ENCODE results near the gene LMBR1L. TPM values are rescaled to one million over a fixed set of nuclear protein-coding genes. Genes with fewer than 3 reads are reported as not detected.

The LMBR1L gene
- total RNA-seq, 2 experiments from 2014 or later: 43.5 to 50.9 TPM

GRCh38 chr12:49091056-49091835 is 19.4 kb downstream of the LMBR1L start:
- DNase-seq (no peak), ATAC-seq (no peak)
- Mint-ChIP-seq H3K4me3 (no peak overlapping the region), H3K9me3 (no peaks in the 10 kb centered on the region), H3K27ac (no peak overlapping the region), H3K4me1 (ENCODE audit: low read depth) (peaks cover 50% of the 10 kb centered on the region), H3K27me3 (peaks cover 63% of the 10 kb centered on the region), H3K36me3 (ENCODE audit: low read depth) (no peaks in the 10 kb centered on the region)
- no peak for TF ChIP-seq CTCF (IDR thresholded peaks at IDR 0.05)
- ChIA-PET CTCF (interaction anchor here (0.7 to 10.5 kb wide), 14 partner anchors 10 to 1086 kb away, joined by 3 to 220 read pairs (median 8); partner anchors contain the start of gene RHEBL1), POLR2A (interaction anchor here (0.6 to 4.6 kb wide), 6 partner anchors 12 to 151 kb away, joined by 3 to 34 read pairs (median 7); partner anchors contain the start of genes KMT2D and TUBA1B)
- intact Hi-C loops (cut with micrococcal nuclease): loop anchor here (5.0 to 10.0 kb wide), 2 partner anchors 94 to 144 kb away; partner anchors contain the start of gene DDN

GRCh38 chr12:49089821-49090773 is 20.6 kb downstream of the LMBR1L start:
- Mint-ChIP-seq H3K27me3 (peaks cover 59% of the 10 kb centered on the region), H3K4me3 (peak overlapping the region; percentile 62), H3K9me3 (no peaks in the 10 kb centered on the region), H3K27ac (no peak overlapping the region), H3K36me3 (ENCODE audit: low read depth) (no peaks in the 10 kb centered on the region), H3K4me1 (ENCODE audit: low read depth) (peaks cover 50% of the 10 kb centered on the region)
- no peak for TF ChIP-seq CTCF (IDR thresholded peaks at IDR 0.05)
- ATAC-seq (no peak), DNase-seq (peak; percentile 50)
- intact Hi-C loops (cut with micrococcal nuclease): loop anchor here (5.0 to 10.0 kb wide), 2 partner anchors 93 to 145 kb away; partner anchors contain the start of gene DDN
- ChIA-PET POLR2A (interaction anchor here (1.0 to 4.1 kb wide), 6 partner anchors 8 to 40 kb away, joined by 3 to 29 read pairs (median 8); partner anchors contain the start of genes RHEBL1 and TUBA1B), CTCF (interaction anchor here (0.6 to 10.5 kb wide), 22 partner anchors 9 to 207 kb away, joined by 3 to 220 read pairs (median 16); partner anchors contain the start of genes LMBR1L, RHEBL1, TUBA1B and WNT1)

GRCh38 chr12:49088932-49089330 is 21.7 kb downstream of the LMBR1L start:
- ATAC-seq (no peak), DNase-seq (no peak)
- no peak overlapping the region for H3K27ac Mint-ChIP-seq
- no peak overlapping the region for H3K4me3 Mint-ChIP-seq
- H3K27me3 Mint-ChIP-seq: peaks cover 51% of the 10 kb centered on the region
- H3K4me1 Mint-ChIP-seq (ENCODE audit: low read depth): peaks cover 49% of the 10 kb centered on the region
- intact Hi-C loops (cut with micrococcal nuclease): no loop called here
- ChIA-PET POLR2A (interaction anchor here (0.6 to 4.1 kb wide), 10 partner anchors 9 to 176 kb away, joined by 3 to 29 read pairs (median 4); partner anchors contain the start of genes KMT2D, RHEBL1, TUBA1B and TUBA1C), CTCF (interaction anchor here (0.6 to 6.5 kb wide), 55 partner anchors 9 to 449 kb away, joined by 3 to 161 read pairs (median 5); partner anchors contain the start of genes KCNH3, KMT2D, LMBR1L and PRPH)
- H3K36me3 Mint-ChIP-seq (ENCODE audit: low read depth): no peaks in the 10 kb centered on the region
- TF ChIP-seq CTCF (IDR thresholded peaks at IDR 0.05): no peak
- H3K9me3 Mint-ChIP-seq: no peaks in the 10 kb centered on the region

GRCh38 chr12:49088150-49088931 is 22.3 kb downstream of the LMBR1L start:
- Mint-ChIP-seq H3K9me3 (no peaks in the 10 kb centered on the region), H3K27ac (no peak overlapping the region), H3K4me3 (no peak overlapping the region), H3K36me3 (ENCODE audit: low read depth) (no peaks in the 10 kb centered on the region), H3K4me1 (ENCODE audit: low read depth) (peaks cover 43% of the 10 kb centered on the region), H3K27me3 (peaks cover 45% of the 10 kb centered on the region)
- ChIA-PET CTCF (interaction anchor here (0.6 to 6.5 kb wide), 62 partner anchors 9 to 450 kb away, joined by 3 to 161 read pairs (median 4); partner anchors contain the start of genes ARF3, KCNH3, KMT2D and LMBR1L), POLR2A (interaction anchor here (0.6 to 4.1 kb wide), 13 partner anchors 10 to 983 kb away, joined by 3 to 29 read pairs (median 4); partner anchors contain the start of genes KMT2D, RHEBL1, SENP1 and TUBA1B)
- ATAC-seq (peak; percentile 95), DNase-seq (peak; percentile 81)
- peak; percentile 88 for TF ChIP-seq CTCF (IDR thresholded peaks at IDR 0.05)
- intact Hi-C loops (cut with micrococcal nuclease): no loop called here
